GM12801 (cell line): ENCODE results near the gene CEP85L.

Experiments used
- TF ChIP-seq, protein P1 (sequence below): IDR thresholded peaks from one replicate; pipeline ENCODE4 v1.5.1; 2011; ENCODE audit warnings: control low read depth; ENCODE audit not compliant: insufficient read length; ENCODE audit errors: extremely low read depth

The CEP85L gene

DNA sequence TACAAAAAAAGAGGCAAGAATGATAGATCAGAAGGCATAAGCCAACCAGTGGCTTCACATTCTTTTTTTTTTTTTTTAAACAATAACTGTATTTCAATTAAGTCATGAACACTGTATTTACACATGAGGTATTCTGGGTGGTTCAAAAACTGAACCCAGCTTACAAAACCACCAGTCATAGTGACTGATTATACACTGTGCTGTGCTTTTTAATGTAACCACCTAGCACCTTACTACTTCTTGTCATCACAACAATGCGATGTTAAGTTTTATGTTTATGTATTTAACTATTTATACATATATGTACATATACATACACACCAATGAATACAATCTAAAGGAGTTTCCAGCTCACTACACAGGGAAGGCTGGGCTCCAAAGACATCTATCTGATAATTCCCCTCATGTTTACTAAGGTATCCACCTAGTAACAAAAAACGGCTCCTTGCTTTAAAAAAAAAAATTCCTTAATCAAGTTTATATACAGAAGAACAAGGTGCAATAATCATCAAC lies 190.4 kb downstream of the CEP85L start:
- TF ChIP-seq, protein P1, sequence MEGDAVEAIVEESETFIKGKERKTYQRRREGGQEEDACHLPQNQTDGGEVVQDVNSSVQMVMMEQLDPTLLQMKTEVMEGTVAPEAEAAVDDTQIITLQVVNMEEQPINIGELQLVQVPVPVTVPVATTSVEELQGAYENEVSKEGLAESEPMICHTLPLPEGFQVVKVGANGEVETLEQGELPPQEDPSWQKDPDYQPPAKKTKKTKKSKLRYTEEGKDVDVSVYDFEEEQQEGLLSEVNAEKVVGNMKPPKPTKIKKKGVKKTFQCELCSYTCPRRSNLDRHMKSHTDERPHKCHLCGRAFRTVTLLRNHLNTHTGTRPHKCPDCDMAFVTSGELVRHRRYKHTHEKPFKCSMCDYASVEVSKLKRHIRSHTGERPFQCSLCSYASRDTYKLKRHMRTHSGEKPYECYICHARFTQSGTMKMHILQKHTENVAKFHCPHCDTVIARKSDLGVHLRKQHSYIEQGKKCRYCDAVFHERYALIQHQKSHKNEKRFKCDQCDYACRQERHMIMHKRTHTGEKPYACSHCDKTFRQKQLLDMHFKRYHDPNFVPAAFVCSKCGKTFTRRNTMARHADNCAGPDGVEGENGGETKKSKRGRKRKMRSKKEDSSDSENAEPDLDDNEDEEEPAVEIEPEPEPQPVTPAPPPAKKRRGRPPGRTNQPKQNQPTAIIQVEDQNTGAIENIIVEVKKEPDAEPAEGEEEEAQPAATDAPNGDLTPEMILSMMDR = no peak

DNA sequence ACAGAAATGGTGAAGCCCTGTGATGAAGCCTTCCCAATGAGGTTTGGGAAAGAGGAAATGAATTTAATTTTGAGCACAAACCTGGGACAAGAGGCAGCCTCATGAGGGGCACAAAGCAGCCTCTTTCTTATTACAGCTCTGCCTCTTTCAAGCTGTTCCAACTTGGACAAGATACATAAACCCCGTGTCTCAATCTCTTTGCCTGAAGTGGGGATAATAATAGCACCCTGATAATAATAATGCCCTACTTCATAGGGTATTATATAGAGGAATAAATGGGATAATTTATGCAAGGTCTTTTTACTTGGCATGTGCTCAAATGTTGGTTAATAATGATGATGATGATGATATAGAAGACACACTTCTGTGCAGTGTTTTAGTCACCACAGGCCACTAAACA lies 194.4 kb downstream of the CEP85L start:
- TF ChIP-seq, protein P1 = no peak

DNA sequence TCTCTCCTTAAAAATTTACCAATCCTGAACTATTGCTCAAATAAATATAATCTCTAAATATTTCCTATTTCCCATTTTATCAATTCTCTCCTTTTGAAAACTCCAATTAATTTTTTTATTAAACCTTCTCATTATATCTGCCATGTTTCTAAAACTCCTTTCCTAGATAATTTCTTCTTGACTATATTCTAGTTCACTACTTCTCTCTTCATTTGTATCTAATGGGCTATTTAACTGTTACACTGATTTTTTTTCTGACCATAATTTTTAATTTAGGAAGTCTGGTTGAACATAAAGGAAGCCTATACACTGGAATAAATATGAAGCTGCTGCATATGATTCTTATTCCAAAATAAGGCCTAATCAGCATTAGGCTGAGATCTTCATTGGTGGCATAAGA lies 199.6 kb downstream of the CEP85L start:
- TF ChIP-seq, protein P1 = no peak

DNA sequence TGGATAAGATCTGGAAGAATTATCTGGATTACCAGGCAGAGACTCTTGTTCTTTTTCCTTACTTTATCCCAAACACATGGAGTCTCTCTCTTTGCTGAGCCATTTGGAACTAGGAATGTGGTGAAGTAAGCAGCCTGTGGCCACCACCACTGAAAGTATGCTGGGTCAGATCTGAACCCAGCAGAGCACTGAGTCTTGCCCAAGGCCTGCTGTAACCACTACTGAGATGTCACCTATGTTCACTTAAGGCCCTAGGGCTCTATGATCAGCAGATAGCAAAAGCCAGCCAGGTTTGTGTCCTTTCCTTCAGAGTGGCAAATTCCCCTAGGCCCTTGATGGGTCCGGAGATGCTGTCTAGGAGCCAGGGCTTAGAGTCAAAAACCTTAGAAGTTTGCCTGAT lies 206.6 kb downstream of the CEP85L start:
- TF ChIP-seq, protein P1 = no peak

DNA sequence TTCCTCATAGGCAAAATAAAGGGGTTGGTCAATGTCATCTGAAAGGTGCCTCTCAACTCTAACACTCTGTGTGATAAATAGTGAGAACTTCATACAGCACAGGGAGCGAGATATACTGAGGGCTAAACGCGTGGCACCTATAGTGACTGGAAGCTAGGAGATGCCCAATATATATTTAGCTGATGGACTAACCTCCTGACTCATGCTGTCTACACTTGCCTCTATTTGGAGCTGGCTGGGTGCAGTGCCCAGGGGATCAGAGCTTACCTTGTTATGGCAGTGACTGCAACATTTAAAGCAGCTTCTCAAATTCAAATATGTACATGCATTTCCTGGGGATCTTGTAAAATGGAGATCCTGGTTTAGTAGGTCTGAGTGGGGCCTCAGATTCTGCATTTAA lies 214.9 kb downstream of the CEP85L start:
- TF ChIP-seq, protein P1 = no peak

DNA sequence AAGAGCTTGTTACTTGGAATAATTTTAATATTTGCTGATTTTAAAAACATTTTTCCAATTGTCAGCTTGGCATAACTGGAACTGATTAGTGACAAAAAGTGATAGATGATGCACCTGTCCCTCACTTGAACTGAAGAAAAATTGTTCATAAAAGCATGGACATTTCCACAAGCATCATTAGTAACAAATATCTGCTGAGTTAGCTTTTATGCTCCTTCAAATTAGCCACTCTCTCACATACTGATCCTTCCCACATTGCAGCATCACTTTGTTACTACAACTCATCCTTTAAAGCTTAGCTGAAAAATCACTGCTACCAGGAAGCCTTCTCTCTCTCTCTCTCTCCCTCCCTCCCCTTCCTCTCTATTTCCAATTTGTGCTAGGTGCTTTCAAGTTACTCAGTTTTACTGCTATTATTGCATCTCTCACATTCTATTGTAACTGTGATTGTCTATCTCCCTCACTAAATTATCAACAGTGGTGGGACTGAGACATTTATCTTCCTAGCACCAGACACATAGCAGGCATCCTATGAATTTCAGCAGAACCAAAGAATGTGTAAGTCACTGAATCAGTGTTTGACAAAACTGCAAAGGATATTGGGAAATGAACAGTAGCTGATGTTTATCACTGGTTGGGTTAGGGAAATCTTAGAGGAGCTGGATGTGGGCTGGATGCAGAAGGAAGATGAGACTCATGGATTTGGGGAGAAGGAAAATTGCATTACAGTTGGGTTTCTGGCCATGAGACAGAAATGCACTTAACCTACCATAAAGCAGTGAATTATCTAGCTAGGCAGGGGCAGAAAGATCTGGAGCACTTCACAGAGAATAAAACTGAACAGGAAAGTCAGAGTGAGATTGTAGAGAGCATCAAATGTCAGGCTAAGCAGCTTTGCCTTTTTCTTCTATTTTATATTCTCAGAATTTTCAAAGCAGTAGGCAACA lies 231.7 kb downstream of the CEP85L start:
- TF ChIP-seq, protein P1 = no peak
